ENCODE data around the gene MRPS34. TPM values are rescaled to one million over a fixed set of nuclear protein-coding genes. Genes with fewer than 3 reads are reported as not detected.

Gene MRPS34
- total RNA-seq, 1 donor from 2014 or later, result 74.0 TPM

DNA sequence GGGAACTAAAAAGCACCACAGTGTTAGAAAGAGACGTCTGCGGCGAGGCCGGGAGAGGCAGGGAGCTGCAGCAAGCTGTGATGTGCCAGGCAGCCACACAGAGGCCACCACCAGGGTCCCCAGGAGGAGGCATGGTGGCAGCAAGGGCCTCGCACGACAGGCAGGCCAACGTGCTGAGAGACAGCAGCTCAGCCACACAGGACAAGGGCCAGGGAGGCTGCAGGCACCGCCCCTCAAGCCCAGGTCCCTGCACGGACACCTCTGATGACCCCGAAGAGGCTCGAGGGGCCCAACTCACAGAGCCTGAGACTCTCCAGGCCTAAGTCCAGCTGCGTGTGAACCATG is 48.0 kb upstream of the MRPS34 start:
- H3K27ac ChIP-seq (ENCODE audit: low read depth, low read length), result no peak overlapping the region
- Mint-ChIP-seq H3K9me3 (ENCODE audit: unreplicated experiment) (no peaks in the 10 kb centered on the region), H3K27ac (ENCODE audit: unreplicated experiment) (no peak overlapping the region), H3K36me3 (ENCODE audit: low read depth, unreplicated experiment) (peaks cover 5% of the 10 kb centered on the region), H3K4me3 (ENCODE audit: unreplicated experiment) (no peak overlapping the region), H3K4me1 (ENCODE audit: low read depth, unreplicated experiment) (no peaks in the 10 kb centered on the region), H3K27me3 (ENCODE audit: low read depth, unreplicated experiment) (no peaks in the 10 kb centered on the region)
- H3K79me2 ChIP-seq (ENCODE audit: insufficient read depth, low read length), result peaks cover 6% of the 10 kb centered on the region
- no peaks in the 10 kb centered on the region for H3K9me3 ChIP-seq (ENCODE audit: insufficient read depth, low read depth, low read length)
- no peak for TF ChIP-seq EZH2 (IDR thresholded peaks at IDR 0.05; ENCODE audit: insufficient read depth, low read length)
- TF ChIP-seq, protein P1, sequence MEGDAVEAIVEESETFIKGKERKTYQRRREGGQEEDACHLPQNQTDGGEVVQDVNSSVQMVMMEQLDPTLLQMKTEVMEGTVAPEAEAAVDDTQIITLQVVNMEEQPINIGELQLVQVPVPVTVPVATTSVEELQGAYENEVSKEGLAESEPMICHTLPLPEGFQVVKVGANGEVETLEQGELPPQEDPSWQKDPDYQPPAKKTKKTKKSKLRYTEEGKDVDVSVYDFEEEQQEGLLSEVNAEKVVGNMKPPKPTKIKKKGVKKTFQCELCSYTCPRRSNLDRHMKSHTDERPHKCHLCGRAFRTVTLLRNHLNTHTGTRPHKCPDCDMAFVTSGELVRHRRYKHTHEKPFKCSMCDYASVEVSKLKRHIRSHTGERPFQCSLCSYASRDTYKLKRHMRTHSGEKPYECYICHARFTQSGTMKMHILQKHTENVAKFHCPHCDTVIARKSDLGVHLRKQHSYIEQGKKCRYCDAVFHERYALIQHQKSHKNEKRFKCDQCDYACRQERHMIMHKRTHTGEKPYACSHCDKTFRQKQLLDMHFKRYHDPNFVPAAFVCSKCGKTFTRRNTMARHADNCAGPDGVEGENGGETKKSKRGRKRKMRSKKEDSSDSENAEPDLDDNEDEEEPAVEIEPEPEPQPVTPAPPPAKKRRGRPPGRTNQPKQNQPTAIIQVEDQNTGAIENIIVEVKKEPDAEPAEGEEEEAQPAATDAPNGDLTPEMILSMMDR (IDR thresholded peaks at IDR 0.05; ENCODE audit: insufficient read depth, low read depth, low read length), result no peak
- H3K4me1 ChIP-seq (ENCODE audit: insufficient read depth, low read length), result peaks cover 5% of the 10 kb centered on the region
- DNase-seq (ENCODE audit: low read depth) (no peak), FAIRE-seq (no peak)
- no peaks in the 10 kb centered on the region for H3K36me3 ChIP-seq (ENCODE audit: insufficient read depth, low read length)
- H3K4me2 ChIP-seq (ENCODE audit: low read length), result no peak overlapping the region
- peaks cover 11% of the 10 kb centered on the region for H4K20me1 ChIP-seq (ENCODE audit: insufficient read depth, low read length)
- H2AFZ ChIP-seq (ENCODE audit: low read depth, low read length), result no peak overlapping the region
- no peak overlapping the region for H3K4me3 ChIP-seq (ENCODE audit: insufficient read depth, low read depth, low read length)
- no peaks in the 10 kb centered on the region for H3K27me3 ChIP-seq (ENCODE audit: insufficient read depth, low read length)
- H3K9ac ChIP-seq (ENCODE audit: low read length), result no peak overlapping the region

DNA sequence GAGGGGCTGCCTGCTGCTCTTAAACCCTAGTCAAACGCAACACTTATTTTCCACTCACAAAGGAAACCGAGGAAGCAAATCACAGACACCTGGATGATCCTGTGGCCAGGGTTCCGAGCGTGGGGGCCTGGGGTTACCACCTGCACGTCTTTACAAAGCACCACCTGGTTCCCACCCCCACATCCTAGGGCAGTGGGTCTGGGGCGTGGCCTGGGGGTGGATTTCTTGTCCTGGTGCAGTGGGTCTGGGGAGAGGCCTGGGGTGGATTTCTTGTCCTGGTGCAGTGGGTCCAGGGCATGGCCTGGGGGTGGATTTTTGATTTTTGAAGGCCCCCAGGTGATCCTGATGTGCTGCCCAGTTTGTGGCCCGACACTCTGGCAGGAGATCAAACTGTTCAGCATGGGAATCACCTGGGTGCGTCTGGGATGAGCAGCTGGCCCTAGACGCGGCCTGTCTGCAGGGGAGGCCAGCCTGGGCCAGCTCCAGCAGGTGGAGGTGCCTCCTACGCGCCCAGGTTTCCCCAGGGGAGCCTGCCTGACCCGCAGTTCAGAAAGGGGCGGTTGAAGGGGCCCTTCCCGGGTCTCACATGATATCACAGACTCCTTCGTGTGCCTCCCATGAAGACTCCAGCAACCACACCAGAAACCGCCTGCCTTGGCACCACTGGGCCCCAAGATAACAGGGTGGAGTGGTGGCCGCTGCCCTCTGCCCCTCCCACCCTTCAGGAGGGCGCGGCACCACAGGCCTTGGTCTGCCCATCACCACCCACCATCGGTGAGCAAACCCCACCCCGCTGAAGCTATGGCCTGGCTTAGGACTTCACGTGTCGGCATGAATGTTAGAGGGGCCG is 47.4 kb upstream of the MRPS34 start:
- Histone ChIP-seq H3K79me2 (ENCODE audit: insufficient read depth, low read length) (peaks cover 3% of the 10 kb centered on the region), H3K4me1 (ENCODE audit: insufficient read depth, low read length) (no peaks in the 10 kb centered on the region), H3K9me3 (ENCODE audit: insufficient read depth, low read depth, low read length) (no peaks in the 10 kb centered on the region), H3K36me3 (ENCODE audit: insufficient read depth, low read length) (no peaks in the 10 kb centered on the region), H2AFZ (ENCODE audit: low read depth, low read length) (no peak overlapping the region), H4K20me1 (ENCODE audit: insufficient read depth, low read length) (peaks cover 11% of the 10 kb centered on the region), H3K27me3 (ENCODE audit: insufficient read depth, low read length) (no peaks in the 10 kb centered on the region), H3K27ac (ENCODE audit: low read depth, low read length) (no peak overlapping the region), H3K9ac (ENCODE audit: low read length) (no peak overlapping the region), H3K4me2 (ENCODE audit: low read length) (no peak overlapping the region), H3K4me3 (ENCODE audit: insufficient read depth, low read depth, low read length) (no peak overlapping the region)
- Mint-ChIP-seq H3K27ac (ENCODE audit: unreplicated experiment) (no peak overlapping the region), H3K9me3 (ENCODE audit: unreplicated experiment) (no peaks in the 10 kb centered on the region), H3K27me3 (ENCODE audit: low read depth, unreplicated experiment) (no peaks in the 10 kb centered on the region), H3K4me1 (ENCODE audit: low read depth, unreplicated experiment) (no peaks in the 10 kb centered on the region), H3K4me3 (ENCODE audit: unreplicated experiment) (no peak overlapping the region), H3K36me3 (ENCODE audit: low read depth, unreplicated experiment) (peaks cover 6% of the 10 kb centered on the region)
- DNase-seq (ENCODE audit: low read depth) (no peak), FAIRE-seq (no peak)
- no peak for TF ChIP-seq EZH2 (IDR thresholded peaks at IDR 0.05; ENCODE audit: insufficient read depth, low read length)
- TF ChIP-seq, protein P1 (IDR thresholded peaks at IDR 0.05; ENCODE audit: insufficient read depth, low read depth, low read length), result no peak

DNA sequence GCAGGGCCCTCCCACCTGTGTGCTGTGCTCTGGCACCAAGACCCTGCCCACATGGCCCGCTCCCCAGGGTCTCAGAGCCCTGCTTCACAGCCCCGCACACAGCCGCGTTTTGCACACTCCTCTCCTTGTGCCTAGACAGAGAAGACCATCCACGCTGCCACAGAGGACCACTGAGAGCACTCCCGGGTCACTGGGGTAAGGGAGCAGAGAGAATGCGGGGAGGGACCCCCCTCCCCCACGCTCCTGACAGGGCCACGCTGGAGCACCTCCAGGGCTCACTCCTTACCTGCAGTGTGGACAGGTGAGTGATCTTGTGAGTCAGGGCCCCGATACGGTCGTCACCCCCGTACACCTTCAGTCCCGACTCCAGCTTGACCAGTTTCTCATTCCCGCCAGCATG is 46.7 kb upstream of the MRPS34 start:
- FAIRE-seq (no peak), DNase-seq (ENCODE audit: low read depth) (no peak)
- Mint-ChIP-seq H3K4me3 (ENCODE audit: unreplicated experiment) (no peak overlapping the region), H3K27me3 (ENCODE audit: low read depth, unreplicated experiment) (no peaks in the 10 kb centered on the region), H3K27ac (ENCODE audit: unreplicated experiment) (no peak overlapping the region), H3K36me3 (ENCODE audit: low read depth, unreplicated experiment) (peaks cover 9% of the 10 kb centered on the region), H3K9me3 (ENCODE audit: unreplicated experiment) (no peaks in the 10 kb centered on the region), H3K4me1 (ENCODE audit: low read depth, unreplicated experiment) (no peaks in the 10 kb centered on the region)
- H3K27me3 ChIP-seq (ENCODE audit: insufficient read depth, low read length), result no peaks in the 10 kb centered on the region
- no peaks in the 10 kb centered on the region for H3K79me2 ChIP-seq (ENCODE audit: insufficient read depth, low read length)
- no peak overlapping the region for H3K27ac ChIP-seq (ENCODE audit: low read depth, low read length)
- peaks cover 9% of the 10 kb centered on the region for H4K20me1 ChIP-seq (ENCODE audit: insufficient read depth, low read length)
- no peak overlapping the region for H2AFZ ChIP-seq (ENCODE audit: low read depth, low read length)
- H3K4me3 ChIP-seq (ENCODE audit: insufficient read depth, low read depth, low read length), result no peak overlapping the region
- H3K9me3 ChIP-seq (ENCODE audit: insufficient read depth, low read depth, low read length), result no peaks in the 10 kb centered on the region
- no peaks in the 10 kb centered on the region for H3K4me1 ChIP-seq (ENCODE audit: insufficient read depth, low read length)
- no peaks in the 10 kb centered on the region for H3K36me3 ChIP-seq (ENCODE audit: insufficient read depth, low read length)
- H3K9ac ChIP-seq (ENCODE audit: low read length), result no peak overlapping the region
- TF ChIP-seq, protein P1 (IDR thresholded peaks at IDR 0.05; ENCODE audit: insufficient read depth, low read depth, low read length), result no peak
- TF ChIP-seq EZH2 (IDR thresholded peaks at IDR 0.05; ENCODE audit: insufficient read depth, low read length), result no peak
- no peak overlapping the region for H3K4me2 ChIP-seq (ENCODE audit: low read length)

Measured in astrocyte (in vitro differentiated cells and primary cell).